NCI-H2107 treated with DMSO at 0.1 percent for 48 hours (cell line): ENCODE results near the gene MYO5C.

Source experiments
- DNase-seq: peaks from one replicate; lab custom pipeline; 2025; ENCODE audit not compliant: unreplicated experiment; lab: John Stamatoyannopoulos, UW

MYO5C gene

GRCh38 chr15:52150871-52151270 is 144.7 kb downstream of the MYO5C start:
- DNase-seq, result no peak

GRCh38 chr15:52150043-52150825 is 145.4 kb downstream of the MYO5C start:
- DNase-seq, result no peak

- DNase-seq, result no peak
Measured at GRCh38 chr15:52148403-52148802, 147.2 kb downstream of the MYO5C start.

- DNase-seq, result no peak
Measured at GRCh38 chr15:52146776-52147175, 148.8 kb downstream of the MYO5C start.

GRCh38 chr15:52146261-52146660 is 149.3 kb downstream of the MYO5C start:
- DNase-seq, result no peak

GRCh38 chr15:52144656-52145178 is 150.9 kb downstream of the MYO5C start:
- DNase-seq, result no peak

- no peak for DNase-seq
Measured at GRCh38 chr15:52143873-52144272, 151.7 kb downstream of the MYO5C start.
